Urinary bladder (tissue), 2 donors: ENCODE measurements around the gene TAPBP. TPM values are rescaled to one million over a fixed set of nuclear protein-coding genes. Genes with fewer than 3 reads are reported as not detected.

Source experiments
- polyA plus RNA-seq: library from polyadenylated mRNA; stranded (reverse); fragments of 200-250 nt; gene quantifications from one replicate; pipeline ENCODE4 v1.2.3, GENCODE V29; 2013
- total RNA-seq: library from RNA; depleted of rRNA; stranded (reverse); fragments of >200 nt; gene quantifications from one replicate; pipeline ENCODE4 v1.2.3, GENCODE V29; 2014
- donor health status: healthy.

The TAPBP gene
- total and polyA plus RNA-seq, 2 donors, result 43.0 to 48.8 TPM

Other genes starting within 250 kb of the TAPBP start
- 25.4 TPM for gene HLA-DPA1, start 240.4 kb downstream of the TAPBP start, total RNA-seq
- gene HLA-DPA1, start 240.4 kb downstream of the TAPBP start, polyA plus RNA-seq, result 51.6 TPM
- gene HLA-DPB1, start 238.1 kb downstream of the TAPBP start, total RNA-seq, result 16.4 TPM
- gene HLA-DPB1, start 238.1 kb downstream of the TAPBP start, polyA plus RNA-seq, result 74.7 TPM
- 1.3 TPM for gene COL11A2, start 121.6 kb downstream of the TAPBP start, total RNA-seq
- gene COL11A2, start 121.6 kb downstream of the TAPBP start, polyA plus RNA-seq, result 0.30 TPM
- gene RXRB, start 113.4 kb downstream of the TAPBP start, total RNA-seq, result 21.4 TPM
- gene RXRB, start 113.4 kb downstream of the TAPBP start, polyA plus RNA-seq, result 41.6 TPM
- gene SLC39A7, start 113.2 kb downstream of the TAPBP start, total RNA-seq, result 60.0 TPM
- gene SLC39A7, start 113.2 kb downstream of the TAPBP start, polyA plus RNA-seq, result 77.1 TPM
- gene HSD17B8, start 109.4 kb downstream of the TAPBP start, total RNA-seq, result 7.6 TPM
- gene HSD17B8, start 109.4 kb downstream of the TAPBP start, polyA plus RNA-seq, result 17.3 TPM
- 19.1 TPM for gene RING1, start 105.6 kb downstream of the TAPBP start, total RNA-seq
- gene RING1, start 105.6 kb downstream of the TAPBP start, polyA plus RNA-seq, result 48.3 TPM
- 32.4 TPM for gene VPS52, start 42.2 kb downstream of the TAPBP start, total RNA-seq
- 45.3 TPM for gene VPS52, start 42.2 kb downstream of the TAPBP start, polyA plus RNA-seq
- gene RPS18, start 42.0 kb downstream of the TAPBP start, total RNA-seq, result 3,033 TPM
- 4,357 TPM for gene RPS18, start 42.0 kb downstream of the TAPBP start, polyA plus RNA-seq
- gene B3GALT4, start 37.0 kb downstream of the TAPBP start, total RNA-seq, result 8.0 TPM
- 19.3 TPM for gene B3GALT4, start 37.0 kb downstream of the TAPBP start, polyA plus RNA-seq
- gene WDR46, start 24.8 kb downstream of the TAPBP start, total RNA-seq, result 29.7 TPM
- gene WDR46, start 24.8 kb downstream of the TAPBP start, polyA plus RNA-seq, result 40.2 TPM
- gene PFDN6, start 24.5 kb downstream of the TAPBP start, total RNA-seq, result 24.3 TPM
- 104 TPM for gene PFDN6, start 24.5 kb downstream of the TAPBP start, polyA plus RNA-seq
- gene RGL2, start 15.1 kb downstream of the TAPBP start, total RNA-seq, result 44.0 TPM
- gene RGL2, start 15.1 kb downstream of the TAPBP start, polyA plus RNA-seq, result 77.5 TPM
- gene ZBTB22, start 3.7 kb upstream of the TAPBP start, total RNA-seq, result 15.8 TPM
- 21.4 TPM for gene ZBTB22, start 3.7 kb upstream of the TAPBP start, polyA plus RNA-seq
- gene DAXX, start 8.9 kb upstream of the TAPBP start, total RNA-seq, result 15.3 TPM
- gene DAXX, start 8.9 kb upstream of the TAPBP start, polyA plus RNA-seq, result 36.7 TPM
- gene KIFC1, start 77.7 kb upstream of the TAPBP start, total RNA-seq, result 7.5 TPM
- 1.2 TPM for gene KIFC1, start 77.7 kb upstream of the TAPBP start, polyA plus RNA-seq
- gene PHF1, start 96.9 kb upstream of the TAPBP start, total RNA-seq, result 16.4 TPM
- 79.4 TPM for gene PHF1, start 96.9 kb upstream of the TAPBP start, polyA plus RNA-seq
- gene CUTA, start 104.0 kb upstream of the TAPBP start, total RNA-seq, result 62.5 TPM
- 192 TPM for gene CUTA, start 104.0 kb upstream of the TAPBP start, polyA plus RNA-seq
- 9.8 TPM for gene SYNGAP1, start 106.0 kb upstream of the TAPBP start, total RNA-seq
- gene SYNGAP1, start 106.0 kb upstream of the TAPBP start, polyA plus RNA-seq, result 19.6 TPM
- 7.8 TPM for gene ZBTB9, start 140.5 kb upstream of the TAPBP start, total RNA-seq
- gene ZBTB9, start 140.5 kb upstream of the TAPBP start, polyA plus RNA-seq, result 5.0 TPM